AG09309 (cell line): ENCODE measurements around the gene DCX.

ENCODE experiments used
- DNase-seq: peaks from one replicate; pipeline ENCODE4 v3.0.0-alpha.2; 2010; ENCODE audit warnings: low read depth
- H3K4me3 ChIP-seq: 2 replicates; pipeline ENCODE4 v1.5.1; 2011; ENCODE audit warnings: mild to moderate bottlenecking, low read depth, low read length, moderate library complexity; ENCODE audit not compliant: control insufficient read depth
- TF ChIP-seq, protein P1 (sequence below): IDR thresholded peaks from 2 replicates; pipeline ENCODE4 v1.5.1; 2011; ENCODE audit warnings: mild to moderate bottlenecking, low read depth, low read length, inconsistent platforms; ENCODE audit not compliant: insufficient read depth, control insufficient read depth; ENCODE audit errors: missing control alignments

The DCX gene

DNA sequence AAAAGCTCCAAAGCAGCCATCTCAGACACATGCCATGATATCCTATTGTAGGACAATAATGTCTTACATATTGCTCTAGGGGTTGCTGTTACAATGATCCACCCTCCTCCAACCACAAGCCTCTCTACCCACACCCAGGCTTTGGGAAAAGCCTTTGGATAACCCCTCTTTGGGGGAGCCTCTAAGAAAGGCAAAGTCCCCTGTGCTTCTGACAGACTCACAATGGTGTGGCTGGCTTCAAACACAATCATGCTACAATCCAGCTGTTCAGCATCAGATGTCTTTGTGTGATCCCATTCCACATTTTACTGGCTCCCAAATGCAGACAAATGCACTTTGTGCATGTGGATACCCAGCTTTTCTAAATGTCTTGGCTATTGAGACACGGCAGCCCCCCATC lies 75.9 kb downstream of the DCX start:
- H3K4me3 ChIP-seq: no peak overlapping the region
- TF ChIP-seq, protein P1, sequence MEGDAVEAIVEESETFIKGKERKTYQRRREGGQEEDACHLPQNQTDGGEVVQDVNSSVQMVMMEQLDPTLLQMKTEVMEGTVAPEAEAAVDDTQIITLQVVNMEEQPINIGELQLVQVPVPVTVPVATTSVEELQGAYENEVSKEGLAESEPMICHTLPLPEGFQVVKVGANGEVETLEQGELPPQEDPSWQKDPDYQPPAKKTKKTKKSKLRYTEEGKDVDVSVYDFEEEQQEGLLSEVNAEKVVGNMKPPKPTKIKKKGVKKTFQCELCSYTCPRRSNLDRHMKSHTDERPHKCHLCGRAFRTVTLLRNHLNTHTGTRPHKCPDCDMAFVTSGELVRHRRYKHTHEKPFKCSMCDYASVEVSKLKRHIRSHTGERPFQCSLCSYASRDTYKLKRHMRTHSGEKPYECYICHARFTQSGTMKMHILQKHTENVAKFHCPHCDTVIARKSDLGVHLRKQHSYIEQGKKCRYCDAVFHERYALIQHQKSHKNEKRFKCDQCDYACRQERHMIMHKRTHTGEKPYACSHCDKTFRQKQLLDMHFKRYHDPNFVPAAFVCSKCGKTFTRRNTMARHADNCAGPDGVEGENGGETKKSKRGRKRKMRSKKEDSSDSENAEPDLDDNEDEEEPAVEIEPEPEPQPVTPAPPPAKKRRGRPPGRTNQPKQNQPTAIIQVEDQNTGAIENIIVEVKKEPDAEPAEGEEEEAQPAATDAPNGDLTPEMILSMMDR: no peak
- DNase-seq: no peak

DNA sequence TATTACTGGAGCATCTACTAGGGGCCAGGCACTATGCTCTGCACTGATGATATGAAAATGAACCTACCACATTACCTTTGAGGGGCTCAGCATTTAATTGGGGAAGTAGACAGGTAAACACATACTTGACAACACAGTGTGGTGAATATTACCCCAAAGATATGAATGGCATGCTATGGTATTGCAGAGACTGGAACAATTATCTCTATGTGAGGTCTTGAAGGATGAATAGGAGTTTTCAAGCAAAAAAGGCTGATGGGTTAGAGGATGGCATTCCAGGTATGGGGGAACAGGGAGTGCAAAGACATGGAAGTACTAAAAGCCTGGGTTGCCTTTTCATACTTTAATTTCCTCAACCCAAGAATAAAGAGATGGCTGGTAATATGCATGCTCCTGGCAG lies 82.6 kb downstream of the DCX start:
- H3K4me3 ChIP-seq: no peak overlapping the region
- no peak for DNase-seq
- TF ChIP-seq, protein P1: no peak

- DNase-seq: no peak
- H3K4me3 ChIP-seq: no peak overlapping the region
- TF ChIP-seq, protein P1: no peak
Observed at GRCh38 chrX:111328858-111329257, 83.1 kb downstream of the DCX start.

DNA sequence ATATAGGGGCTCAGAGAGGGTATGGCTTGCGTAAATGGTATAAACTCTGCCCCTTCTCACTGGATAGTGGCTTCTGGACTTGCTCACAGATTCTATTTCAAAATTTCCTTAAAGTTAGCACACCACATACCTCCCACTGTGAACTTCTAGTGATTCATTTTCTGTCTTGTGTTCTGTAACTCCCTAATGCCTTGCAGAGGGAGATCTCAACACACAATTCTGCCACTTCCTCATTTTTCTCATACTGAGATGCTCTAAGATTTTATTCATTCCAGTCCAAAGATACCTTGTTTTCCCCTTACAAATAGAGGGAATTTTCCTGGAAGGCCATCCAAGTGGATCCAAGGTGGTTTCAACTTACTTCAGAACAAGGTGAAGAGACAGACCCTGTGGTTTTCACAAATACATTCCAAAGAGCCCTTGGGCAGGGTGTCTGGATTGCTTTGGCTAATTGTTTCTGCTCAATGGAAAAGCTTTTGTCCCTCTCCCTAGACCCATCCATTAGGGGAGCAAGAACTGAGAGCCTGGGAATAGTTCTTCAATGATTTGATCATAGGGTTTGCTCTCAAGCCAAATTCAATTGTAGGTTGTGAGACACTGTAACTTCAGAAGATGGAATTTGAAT lies 89.6 kb downstream of the DCX start:
- no peak overlapping the region for H3K4me3 ChIP-seq
- no peak for DNase-seq
- TF ChIP-seq, protein P1: no peak

- TF ChIP-seq, protein P1: no peak
- DNase-seq: no peak
- H3K4me3 ChIP-seq: no peak overlapping the region
Observed at GRCh38 chrX:111319451-111319850, 92.5 kb downstream of the DCX start.

DNA sequence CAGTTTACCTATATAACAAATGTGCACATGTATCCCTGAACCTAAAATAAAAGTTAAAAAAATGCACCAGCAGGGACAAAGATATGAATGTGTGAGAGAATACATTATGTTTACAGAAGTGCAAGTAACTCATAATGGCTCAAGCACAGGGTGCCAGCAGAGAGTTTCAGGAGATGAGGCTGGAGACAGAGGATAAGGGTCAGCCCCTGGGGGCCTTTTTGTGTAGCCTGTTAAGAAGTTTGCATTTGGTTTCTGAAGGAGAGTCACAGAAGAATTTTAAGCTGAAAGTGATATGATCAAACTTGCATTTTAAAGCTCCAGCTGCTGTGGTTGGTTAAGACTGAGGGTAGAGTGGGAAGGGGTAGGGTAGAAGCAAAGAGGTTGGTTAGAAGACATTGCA lies 93.1 kb downstream of the DCX start:
- no peak for DNase-seq
- H3K4me3 ChIP-seq: no peak overlapping the region
- TF ChIP-seq, protein P1: no peak

DNA sequence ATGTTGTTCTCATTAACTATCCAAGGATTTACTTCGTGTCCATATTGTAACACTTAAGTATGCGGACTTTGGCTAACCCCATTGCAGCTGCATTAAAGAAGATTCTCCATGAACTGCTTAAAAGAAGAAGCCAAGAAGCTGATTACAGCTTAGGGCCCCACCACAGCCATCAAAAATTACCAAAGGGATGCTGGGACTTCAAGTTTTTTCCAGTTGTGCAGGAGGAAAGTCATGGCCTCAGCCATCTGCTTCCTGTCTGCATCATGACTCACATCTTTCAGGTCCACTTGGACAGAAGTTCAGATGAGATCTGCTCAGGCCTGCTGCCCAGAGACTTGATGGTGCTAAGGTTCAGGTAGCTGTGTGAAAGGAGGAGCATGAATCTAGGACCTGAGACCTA lies 102.9 kb downstream of the DCX start:
- DNase-seq: no peak
- TF ChIP-seq, protein P1: no peak
- no peak overlapping the region for H3K4me3 ChIP-seq
